KMS-11 (cell line): Measurements from ENCODE around the gene TAMALIN.

Source experiments
- H2AFZ ChIP-seq: fragments of 200-600 bp; sonication (generic); 2 replicates; pipeline ENCODE4 v1.6.1; 2016; ENCODE audit warnings: antibody characterized with exemption, mixed run types, low read depth
- H3K27ac ChIP-seq: fragments of 200-600 bp; sonication (generic); 2 replicates; pipeline ENCODE4 v1.6.1; 2016; ENCODE audit warnings: mild to moderate bottlenecking, mixed run types
- H3K27me3 ChIP-seq: fragments of 200-600 bp; sonication (generic); 2 replicates; pipeline ENCODE4 v1.6.1; 2017; ENCODE audit warnings: mild to moderate bottlenecking, low read depth, mixed run types, moderate library complexity; ENCODE audit not compliant: insufficient read depth
- H3K36me3 ChIP-seq: fragments of 200-600 bp; sonication (generic); 2 replicates; pipeline ENCODE4 v1.6.1; 2017; ENCODE audit warnings: mild to moderate bottlenecking, mixed run types; ENCODE audit not compliant: insufficient read depth
- H3K4me1 ChIP-seq: fragments of 200-600 bp; sonication (generic); 2 replicates; pipeline ENCODE4 v1.6.1; 2016; ENCODE audit warnings: mild to moderate bottlenecking, low read depth, mixed run types; ENCODE audit not compliant: poor library complexity, severe bottlenecking
- H3K4me2 ChIP-seq: fragments of 200-600 bp; sonication (generic); 2 replicates; pipeline ENCODE4 v1.7.0; 2016; ENCODE audit warnings: mild to moderate bottlenecking, mixed run types
- H3K4me3 ChIP-seq: fragments of 200-600 bp; sonication (generic); IDR thresholded peaks from 2 replicates; pipeline ENCODE4 v1.6.1; 2017; ENCODE audit warnings: low read depth, low read length, mixed read lengths; ENCODE audit not compliant: insufficient read depth
- H3K79me2 ChIP-seq: fragments of 200-600 bp; sonication (generic); 2 replicates; pipeline ENCODE4 v1.6.1; 2016; ENCODE audit warnings: low read depth, mixed run types; ENCODE audit not compliant: insufficient read depth
- H3K9ac ChIP-seq: fragments of 200-600 bp; sonication (generic); 2 replicates; pipeline ENCODE4 v1.6.1; 2016; ENCODE audit warnings: mild to moderate bottlenecking, mixed run types
- H4K20me1 ChIP-seq: fragments of 200-600 bp; sonication (generic); 2 replicates; pipeline ENCODE4 v1.6.1; 2016; ENCODE audit warnings: mild to moderate bottlenecking, mixed run types; ENCODE audit not compliant: insufficient read depth
- TF ChIP-seq, protein P1 (sequence below): fragments of 200-600 bp; sonication (generic); conservative IDR thresholded peaks from 2 replicates; pipeline ENCODE4 v1.6.1; 2017; ENCODE audit warnings: low read depth, mild to moderate bottlenecking, antibody characterized with exemption, low read length, moderate library complexity, mixed read lengths

The TAMALIN gene

GRCh38 chr12:52045794-52046199, 39.1 kb downstream of the TAMALIN start:
- no peak overlapping the region for H3K9ac ChIP-seq
- no peak overlapping the region for H3K4me2 ChIP-seq
- H3K27ac ChIP-seq = no peak overlapping the region

GRCh38 chr12:52046859-52047258, 40.1 kb downstream of the TAMALIN start:
- no peak overlapping the region for H3K4me2 ChIP-seq

More at GRCh38 chr12:52045794-52046199, 39.1 kb downstream of the TAMALIN start:
- Histone ChIP-seq H3K4me1 (peaks cover 19% of the 10 kb centered on the region), H3K36me3 (no peaks in the 10 kb centered on the region), H3K27me3 (no peaks in the 10 kb centered on the region), H3K4me3 (no peak overlapping the region), H3K79me2 (no peaks in the 10 kb centered on the region), H2AFZ (no peak overlapping the region), H4K20me1 (no peaks in the 10 kb centered on the region)
- TF ChIP-seq, protein P1, sequence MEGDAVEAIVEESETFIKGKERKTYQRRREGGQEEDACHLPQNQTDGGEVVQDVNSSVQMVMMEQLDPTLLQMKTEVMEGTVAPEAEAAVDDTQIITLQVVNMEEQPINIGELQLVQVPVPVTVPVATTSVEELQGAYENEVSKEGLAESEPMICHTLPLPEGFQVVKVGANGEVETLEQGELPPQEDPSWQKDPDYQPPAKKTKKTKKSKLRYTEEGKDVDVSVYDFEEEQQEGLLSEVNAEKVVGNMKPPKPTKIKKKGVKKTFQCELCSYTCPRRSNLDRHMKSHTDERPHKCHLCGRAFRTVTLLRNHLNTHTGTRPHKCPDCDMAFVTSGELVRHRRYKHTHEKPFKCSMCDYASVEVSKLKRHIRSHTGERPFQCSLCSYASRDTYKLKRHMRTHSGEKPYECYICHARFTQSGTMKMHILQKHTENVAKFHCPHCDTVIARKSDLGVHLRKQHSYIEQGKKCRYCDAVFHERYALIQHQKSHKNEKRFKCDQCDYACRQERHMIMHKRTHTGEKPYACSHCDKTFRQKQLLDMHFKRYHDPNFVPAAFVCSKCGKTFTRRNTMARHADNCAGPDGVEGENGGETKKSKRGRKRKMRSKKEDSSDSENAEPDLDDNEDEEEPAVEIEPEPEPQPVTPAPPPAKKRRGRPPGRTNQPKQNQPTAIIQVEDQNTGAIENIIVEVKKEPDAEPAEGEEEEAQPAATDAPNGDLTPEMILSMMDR = no peak

GRCh38 chr12:52049286-52049685, 42.5 kb downstream of the TAMALIN start:
- TF ChIP-seq, protein P1 = no peak
- Histone ChIP-seq H3K4me1 (peaks cover 25% of the 10 kb centered on the region), H3K4me2 (peak overlapping the region; percentile 86; the same call in 1 of the 2 replicates), H4K20me1 (no peaks in the 10 kb centered on the region), H3K9ac (no peak overlapping the region), H3K79me2 (no peaks in the 10 kb centered on the region), H3K27ac (no peak overlapping the region), H2AFZ (no peak overlapping the region), H3K27me3 (no peaks in the 10 kb centered on the region), H3K36me3 (no peaks in the 10 kb centered on the region), H3K4me3 (no peak overlapping the region)

More at GRCh38 chr12:52046859-52047258, 40.1 kb downstream of the TAMALIN start:
- Histone ChIP-seq H2AFZ (no peak overlapping the region), H3K27ac (no peak overlapping the region), H3K36me3 (no peaks in the 10 kb centered on the region), H3K79me2 (no peaks in the 10 kb centered on the region), H3K27me3 (no peaks in the 10 kb centered on the region), H3K9ac (no peak overlapping the region), H4K20me1 (no peaks in the 10 kb centered on the region), H3K4me3 (no peak overlapping the region), H3K4me1 (peaks cover 24% of the 10 kb centered on the region)
- TF ChIP-seq, protein P1 = no peak

GRCh38 chr12:52049688-52050087, 42.9 kb downstream of the TAMALIN start:
- no peaks in the 10 kb centered on the region for H3K27me3 ChIP-seq
- H3K4me3 ChIP-seq = no peak overlapping the region
- no peak overlapping the region for H3K27ac ChIP-seq
- no peak overlapping the region for H2AFZ ChIP-seq
- peaks cover 25% of the 10 kb centered on the region for H3K4me1 ChIP-seq
- H3K9ac ChIP-seq = peak overlapping the region; percentile 98; the same call in 1 of the 2 replicates
- TF ChIP-seq, protein P1 = no peak
- no peaks in the 10 kb centered on the region for H3K79me2 ChIP-seq
- no peaks in the 10 kb centered on the region for H4K20me1 ChIP-seq
- no peaks in the 10 kb centered on the region for H3K36me3 ChIP-seq
- H3K4me2 ChIP-seq = peak overlapping the region; percentile 86; the same call in 1 of the 2 replicates
